ENCODE measurements around the gene HFE.
"Not testable (repeated sequence)": the region's sequence is repeated elsewhere in the genome, so short reads cannot be mapped to it uniquely, and the experiment has no call there.

Gene HFE

DNA sequence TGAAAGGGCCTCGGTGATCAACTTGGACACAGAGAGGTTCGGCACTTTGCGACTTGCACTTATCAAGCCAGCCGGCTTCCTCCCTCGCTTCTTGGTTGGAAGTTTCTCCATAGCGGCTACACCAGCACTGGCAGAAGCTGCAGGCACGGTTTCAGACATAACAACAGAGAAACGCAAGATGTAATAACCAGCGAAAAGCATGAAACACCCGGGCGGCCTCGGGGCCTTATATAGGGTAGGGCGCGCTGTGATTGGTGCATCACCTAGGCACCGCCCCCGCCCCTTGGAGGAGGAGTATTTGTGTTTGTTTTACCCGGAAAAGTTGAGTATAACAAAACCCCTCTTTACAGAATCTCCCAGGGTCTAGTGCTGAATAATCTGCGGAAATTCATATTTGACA is 20.7 kb downstream of the HFE start:
- no peak for DNase-seq (ENCODE audit: low spot score)

DNA sequence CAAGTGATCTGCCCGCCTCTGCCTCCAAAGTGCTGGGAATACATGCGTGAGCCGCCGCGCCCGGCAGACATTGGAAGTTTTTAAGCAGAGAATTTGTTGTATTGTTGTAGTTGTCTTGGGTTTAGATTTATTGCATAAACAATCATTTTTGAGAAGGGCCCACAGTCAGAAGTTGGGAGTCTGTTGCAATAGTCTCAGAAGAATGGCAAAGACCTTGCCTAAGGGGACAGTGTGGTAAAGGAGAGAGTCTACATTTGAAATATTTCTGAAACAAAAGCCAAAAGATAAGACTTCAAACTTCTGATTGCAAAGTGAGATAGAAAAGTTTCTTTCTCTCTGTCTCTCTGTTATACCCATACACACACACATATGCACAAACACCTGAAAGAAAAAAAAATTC is 22.5 kb downstream of the HFE start:
- no peak for DNase-seq (ENCODE audit: low spot score)

GRCh38 chr6:26113570-26113969 is 26.3 kb downstream of the HFE start:
- DNase-seq (ENCODE audit: low spot score), result no peak

- DNase-seq (ENCODE audit: low spot score), result no peak
Observed at GRCh38 chr6:26115226-26115625, 28.0 kb downstream of the HFE start.

GRCh38 chr6:26116267-26116666 is 29.0 kb downstream of the HFE start:
- no peak for DNase-seq (ENCODE audit: low spot score)

- DNase-seq (ENCODE audit: low spot score), result no peak
Observed at GRCh38 chr6:26118999-26119398, 31.8 kb downstream of the HFE start.

GRCh38 chr6:26120115-26120514 is 32.9 kb downstream of the HFE start:
- not testable (repeated sequence) for DNase-seq (ENCODE audit: low spot score)

- no peak for DNase-seq (ENCODE audit: low spot score)
Observed at GRCh38 chr6:26120807-26121140, 33.5 kb downstream of the HFE start.

- no peak for DNase-seq (ENCODE audit: low spot score)
Observed at GRCh38 chr6:26121141-26122004, 34.1 kb downstream of the HFE start.

- no peak for DNase-seq (ENCODE audit: low spot score)
Observed at GRCh38 chr6:26122005-26122388, 34.8 kb downstream of the HFE start.

DNA sequence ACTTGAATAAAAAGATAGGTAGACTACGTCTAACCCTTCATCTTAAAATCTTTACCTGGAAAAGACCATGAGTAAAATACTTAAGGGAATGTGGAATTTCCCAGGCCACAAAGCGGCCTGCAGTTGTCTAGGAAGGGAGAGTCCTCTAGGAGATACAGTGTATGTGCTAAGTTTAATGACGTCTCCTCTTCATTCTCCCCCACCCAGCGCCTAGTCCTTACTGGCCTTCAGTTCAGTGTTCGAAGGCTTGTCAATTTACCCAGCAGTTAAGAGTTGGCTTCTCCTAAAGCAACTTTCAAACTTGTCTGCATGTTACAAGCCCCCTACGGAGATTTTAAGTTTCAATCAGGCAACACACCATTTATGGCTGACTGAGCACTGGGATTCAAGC is 35.2 kb downstream of the HFE start:
- no peak for DNase-seq (ENCODE audit: low spot score)

- peak; percentile 99 for DNase-seq (ENCODE audit: low spot score)
Observed at GRCh38 chr6:26122793-26123674, 35.8 kb downstream of the HFE start.

- DNase-seq (ENCODE audit: low spot score), result no peak
Observed at GRCh38 chr6:26123675-26123946, 36.4 kb downstream of the HFE start.

DNA sequence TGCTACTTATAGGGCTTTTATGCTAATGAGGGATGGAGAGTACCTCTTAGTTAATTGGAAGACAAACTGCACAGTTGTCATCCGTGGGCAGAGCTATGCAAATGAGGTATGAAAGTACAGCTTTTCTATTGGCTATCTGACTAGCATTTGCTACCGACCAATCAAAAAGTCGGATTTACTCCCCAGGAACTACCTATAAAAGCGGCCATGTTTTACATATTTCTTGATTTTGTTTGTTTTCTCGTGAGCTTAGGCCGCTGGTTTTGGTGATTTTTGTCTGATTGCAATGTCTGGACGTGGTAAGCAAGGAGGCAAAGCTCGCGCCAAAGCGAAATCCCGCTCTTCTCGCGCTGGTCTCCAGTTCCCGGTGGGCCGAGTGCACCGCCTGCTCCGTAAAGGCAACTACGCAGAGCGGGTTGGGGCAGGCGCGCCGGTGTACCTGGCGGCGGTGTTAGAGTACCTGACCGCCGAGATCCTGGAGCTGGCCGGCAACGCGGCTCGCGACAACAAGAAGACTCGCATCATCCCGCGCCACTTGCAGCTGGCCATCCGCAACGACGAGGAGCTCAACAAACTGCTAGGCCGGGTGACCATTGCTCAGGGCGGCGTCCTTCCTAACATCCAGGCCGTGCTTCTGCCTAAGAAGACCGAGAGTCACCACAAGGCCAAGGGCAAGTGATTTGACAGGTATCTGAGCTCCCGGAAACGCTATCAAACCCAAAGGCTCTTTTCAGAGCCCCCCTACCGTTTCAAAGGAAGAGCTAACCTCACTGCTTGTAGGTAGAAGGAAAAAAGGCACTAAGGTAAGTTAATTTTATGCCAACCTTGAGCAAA is 36.9 kb downstream of the HFE start:
- DNase-seq (ENCODE audit: low spot score), result peak; percentile 100

DNA sequence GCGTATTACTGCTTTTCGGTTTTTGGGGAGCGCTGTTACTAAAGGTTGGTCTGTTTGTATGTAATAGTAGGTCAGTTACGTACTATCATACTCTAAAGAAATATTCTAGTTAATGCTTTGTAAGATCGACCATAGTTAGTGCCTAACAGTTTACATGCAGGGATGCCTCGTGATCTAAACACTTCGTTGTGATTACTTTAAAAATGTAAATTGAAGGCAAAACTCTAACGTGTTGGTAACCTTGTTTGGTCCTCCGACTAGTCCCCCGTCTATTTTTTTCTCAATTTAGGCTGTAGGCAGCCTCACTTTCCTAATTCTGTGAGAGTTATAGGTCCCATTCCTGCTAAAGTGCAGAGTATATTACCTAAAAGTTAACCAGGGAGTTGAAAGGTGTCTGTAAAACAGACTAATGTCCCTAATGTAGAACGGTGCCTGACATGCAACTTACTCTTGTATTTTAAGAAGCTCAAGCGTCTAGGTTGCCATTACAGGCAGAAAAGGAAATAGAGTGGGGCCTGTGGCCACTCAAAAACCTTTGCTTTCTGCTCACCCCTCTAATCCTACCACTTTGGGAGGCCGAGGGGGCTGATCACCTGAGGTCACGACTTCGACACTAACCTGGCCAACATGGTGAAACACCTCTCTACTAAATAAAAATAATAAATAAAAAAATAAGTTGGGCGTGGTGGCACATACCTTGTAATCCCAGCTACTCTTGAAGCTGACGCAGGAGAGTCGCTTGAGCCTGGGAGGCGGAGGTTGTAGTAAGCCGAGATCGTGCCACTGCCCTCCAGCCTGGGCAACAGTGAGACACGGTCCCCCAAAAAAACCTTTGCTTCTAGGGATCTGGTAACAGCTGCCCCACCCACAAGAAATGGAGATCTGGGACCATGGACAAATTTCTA is 37.8 kb downstream of the HFE start:
- peak; percentile 51 for DNase-seq (ENCODE audit: low spot score)

DNA sequence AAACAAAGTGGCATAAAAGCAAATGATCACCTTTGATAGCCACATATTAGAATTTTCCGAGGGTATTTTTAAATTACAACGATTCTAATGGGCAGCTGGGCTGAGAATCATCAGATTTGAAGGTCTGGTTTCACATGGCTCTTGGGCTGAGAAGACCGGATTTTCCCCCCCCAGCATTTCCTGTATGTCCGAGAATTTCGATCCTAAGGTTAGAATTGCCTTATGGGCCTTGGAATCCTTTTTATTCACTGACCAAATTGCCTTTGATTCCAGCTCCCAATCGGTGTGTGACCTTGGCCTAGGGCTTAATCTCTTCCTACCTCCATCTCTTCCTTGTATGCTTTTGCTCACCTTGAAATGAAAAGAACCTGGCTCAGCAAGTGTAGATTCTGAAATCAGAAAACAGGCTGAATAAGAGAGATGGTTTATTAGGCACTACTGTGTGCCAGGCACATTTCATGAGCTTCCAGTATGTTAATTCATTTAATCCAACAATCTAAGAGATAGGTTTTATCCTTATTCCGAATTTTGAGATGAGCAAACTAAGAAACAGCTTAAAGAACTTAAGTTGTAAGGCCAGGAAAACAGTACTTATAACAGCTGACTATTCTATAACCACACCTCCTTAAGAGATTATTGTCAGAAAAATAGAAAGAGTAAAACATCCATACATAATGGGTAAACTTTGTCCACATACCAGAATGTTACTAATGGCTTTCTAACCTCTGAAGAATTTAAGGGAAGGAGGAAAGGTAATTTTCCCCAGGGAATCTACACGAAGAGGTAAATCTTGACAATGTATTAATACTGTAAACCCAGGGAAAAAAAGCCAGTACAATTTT is 39.4 kb downstream of the HFE start:
- no peak for DNase-seq (ENCODE audit: low spot score)

DNA sequence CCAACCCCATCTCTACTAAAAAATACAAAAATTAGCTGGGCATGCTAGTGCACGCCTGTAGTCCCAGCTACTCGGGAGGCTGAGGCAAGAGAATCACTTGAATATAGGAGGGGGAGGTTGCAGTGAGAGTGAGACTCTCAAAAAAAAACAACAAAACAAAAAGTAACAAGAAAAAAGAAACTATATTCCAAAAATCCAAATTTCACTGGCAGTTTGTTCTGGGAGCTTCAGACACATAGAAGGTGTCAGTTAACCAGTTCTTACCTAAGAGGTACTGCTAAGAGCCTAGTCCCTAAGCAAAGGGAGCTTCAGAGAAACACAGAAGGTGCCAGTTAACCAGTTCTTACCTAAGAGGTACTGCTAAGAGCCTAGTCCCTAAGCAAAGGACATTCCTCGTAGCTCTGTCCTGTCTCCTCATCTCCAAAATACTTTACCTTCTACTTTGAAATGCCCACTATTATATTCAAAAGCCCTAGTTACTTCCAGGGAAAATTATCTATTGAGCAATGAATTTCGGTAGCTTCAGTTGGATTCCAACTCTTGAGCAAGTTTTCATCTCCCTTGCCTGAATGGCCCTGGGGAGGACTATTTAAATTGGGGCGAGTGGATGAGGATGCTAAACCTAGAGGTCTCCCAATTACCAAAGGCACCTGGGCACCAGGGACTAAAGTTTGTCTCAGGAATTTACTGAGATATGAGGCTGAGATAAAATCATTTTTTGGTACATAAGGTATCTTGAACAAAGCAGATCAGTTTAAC is 41.0 kb downstream of the HFE start:
- no peak for DNase-seq (ENCODE audit: low spot score)

- no peak for DNase-seq (ENCODE audit: low spot score)
Observed at GRCh38 chr6:26129656-26130055, 42.4 kb downstream of the HFE start.

DNA sequence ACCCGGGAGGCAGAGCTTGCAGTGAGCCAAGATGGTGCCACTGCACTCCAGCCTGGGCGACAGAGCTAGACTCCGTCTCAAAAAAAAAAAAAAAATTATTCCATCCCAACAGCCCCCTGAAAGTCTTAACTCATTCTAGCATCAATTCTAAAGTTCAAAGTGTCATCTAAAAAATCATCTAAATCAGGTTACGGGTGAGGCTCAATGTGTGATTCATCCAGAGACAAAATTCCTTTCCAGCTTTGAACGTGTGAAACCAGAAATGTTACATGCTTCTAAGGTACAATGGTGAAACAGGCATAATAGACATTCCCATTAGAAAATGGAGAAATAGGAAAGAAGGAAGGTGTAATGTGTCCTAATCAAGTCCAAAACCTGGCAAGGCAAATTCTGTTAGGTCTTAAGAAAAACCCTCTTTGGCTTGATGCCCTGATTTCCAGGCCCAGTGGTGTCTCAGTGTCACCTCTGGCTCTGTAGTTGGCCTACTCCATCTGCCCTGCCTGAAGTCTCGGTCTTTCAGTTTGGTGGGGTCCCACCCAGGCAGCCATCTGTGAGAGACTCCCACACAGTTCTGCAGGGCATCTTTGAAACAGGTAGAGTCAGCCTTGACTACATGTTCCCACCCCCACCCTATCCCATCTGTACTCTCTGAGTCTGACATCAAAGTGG is 43.5 kb downstream of the HFE start:
- no peak for DNase-seq (ENCODE audit: low spot score)
